ENCODE measurements around the gene LAIR2.
"Not testable (repeated sequence)": the region's sequence is repeated elsewhere in the genome, so short reads cannot be mapped to it uniquely, and the experiment has no call there.

The LAIR2 gene

DNA sequence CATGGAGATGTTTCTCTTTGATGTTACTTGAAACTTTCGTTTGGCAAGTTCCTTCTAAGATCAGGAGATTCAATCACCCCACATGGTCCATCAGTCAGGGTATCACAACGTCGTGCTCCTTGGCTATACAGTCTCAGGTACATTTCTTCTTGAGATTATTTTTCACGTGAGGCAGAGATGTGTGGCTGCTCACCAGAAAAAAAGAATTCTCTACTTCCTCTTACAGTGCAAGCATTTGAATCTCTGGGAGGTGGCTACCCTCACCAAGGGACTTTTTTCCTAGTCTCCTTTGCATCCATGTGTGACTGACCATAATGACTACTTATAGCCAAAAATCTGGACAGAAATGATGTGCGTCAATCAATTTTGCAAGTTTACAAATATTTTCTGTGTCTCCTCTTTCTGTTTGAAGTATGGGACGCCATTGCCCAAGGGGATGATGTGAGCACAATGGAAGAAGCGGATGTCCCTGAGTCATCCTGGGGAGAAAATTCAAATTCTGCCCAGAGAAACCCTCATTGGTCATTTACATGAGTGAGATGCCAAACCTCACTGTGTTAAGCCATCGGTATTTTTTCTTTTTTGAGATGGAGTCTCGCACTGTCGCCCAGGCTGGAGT lies 8.6 kb upstream of the LAIR2 start:
- DNase-seq, result no peak

- DNase-seq, result not testable (repeated sequence)
Observed at GRCh38 chr19:54495284-54495683, 7.3 kb upstream of the LAIR2 start.

- not testable (repeated sequence) for DNase-seq
Observed at GRCh38 chr19:54497747-54498450, 4.7 kb upstream of the LAIR2 start.

GRCh38 chr19:54498451-54498772 lies 4.2 kb upstream of the LAIR2 start:
- DNase-seq, result not testable (repeated sequence)

DNA sequence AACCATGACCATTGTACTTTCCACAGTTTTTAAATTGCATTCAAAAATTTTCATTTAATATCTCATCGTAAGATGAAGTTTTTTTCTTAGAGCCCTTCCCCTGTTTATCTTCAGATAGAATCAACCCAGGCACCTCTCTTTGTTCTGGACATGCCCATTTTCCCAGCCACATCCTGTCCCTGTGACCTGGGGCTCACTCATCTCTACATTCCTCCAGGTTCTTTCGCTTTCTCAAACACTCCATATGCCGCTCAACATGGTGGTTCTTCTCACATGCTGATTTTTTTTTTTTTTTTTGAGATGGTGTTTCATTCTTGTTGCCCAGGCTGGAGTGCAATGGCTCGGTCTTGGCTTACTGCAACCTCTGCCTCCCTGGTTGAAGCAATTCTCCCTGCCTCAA lies 2.9 kb downstream of the LAIR2 start:
- not testable (repeated sequence) for DNase-seq

DNA sequence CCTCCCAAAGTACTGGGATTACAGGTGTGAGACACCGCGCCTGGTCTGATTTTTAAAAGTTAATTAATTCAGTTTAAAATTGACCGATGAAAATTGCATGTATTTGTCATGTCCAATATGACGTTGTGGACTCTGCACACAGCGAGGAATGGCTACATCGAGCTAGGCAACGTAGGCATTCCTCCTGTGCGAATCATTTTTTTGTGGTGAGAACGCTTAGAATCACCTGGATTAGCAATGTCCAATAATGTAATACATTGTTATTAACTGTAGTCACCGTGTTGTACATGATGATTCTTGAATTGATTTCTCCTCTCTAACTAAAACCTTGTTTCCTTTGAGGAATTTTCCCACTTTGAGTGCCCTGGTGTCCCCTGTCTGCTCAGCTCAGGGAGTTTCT lies 3.4 kb downstream of the LAIR2 start:
- no peak for DNase-seq

GRCh38 chr19:54507038-54507717 lies 4.5 kb downstream of the LAIR2 start:
- DNase-seq, result not testable (repeated sequence)

DNA sequence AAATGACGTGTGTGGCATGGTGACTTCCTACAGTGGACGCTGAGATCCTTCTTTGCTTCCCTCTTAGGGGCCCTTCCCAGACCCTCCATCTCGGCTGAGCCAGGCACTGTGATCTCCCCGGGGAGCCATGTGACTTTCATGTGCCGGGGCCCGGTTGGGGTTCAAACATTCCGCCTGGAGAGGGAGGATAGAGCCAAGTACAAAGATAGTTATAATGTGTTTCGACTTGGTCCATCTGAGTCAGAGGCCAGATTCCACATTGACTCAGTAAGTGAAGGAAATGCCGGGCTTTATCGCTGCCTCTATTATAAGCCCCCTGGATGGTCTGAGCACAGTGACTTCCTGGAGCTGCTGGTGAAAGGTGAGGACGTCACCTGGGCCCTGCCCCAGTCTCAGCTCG lies 5.2 kb downstream of the LAIR2 start:
- no peak for DNase-seq

GRCh38 chr19:54508487-54508886 lies 5.9 kb downstream of the LAIR2 start:
- DNase-seq, result not testable (repeated sequence)

DNA sequence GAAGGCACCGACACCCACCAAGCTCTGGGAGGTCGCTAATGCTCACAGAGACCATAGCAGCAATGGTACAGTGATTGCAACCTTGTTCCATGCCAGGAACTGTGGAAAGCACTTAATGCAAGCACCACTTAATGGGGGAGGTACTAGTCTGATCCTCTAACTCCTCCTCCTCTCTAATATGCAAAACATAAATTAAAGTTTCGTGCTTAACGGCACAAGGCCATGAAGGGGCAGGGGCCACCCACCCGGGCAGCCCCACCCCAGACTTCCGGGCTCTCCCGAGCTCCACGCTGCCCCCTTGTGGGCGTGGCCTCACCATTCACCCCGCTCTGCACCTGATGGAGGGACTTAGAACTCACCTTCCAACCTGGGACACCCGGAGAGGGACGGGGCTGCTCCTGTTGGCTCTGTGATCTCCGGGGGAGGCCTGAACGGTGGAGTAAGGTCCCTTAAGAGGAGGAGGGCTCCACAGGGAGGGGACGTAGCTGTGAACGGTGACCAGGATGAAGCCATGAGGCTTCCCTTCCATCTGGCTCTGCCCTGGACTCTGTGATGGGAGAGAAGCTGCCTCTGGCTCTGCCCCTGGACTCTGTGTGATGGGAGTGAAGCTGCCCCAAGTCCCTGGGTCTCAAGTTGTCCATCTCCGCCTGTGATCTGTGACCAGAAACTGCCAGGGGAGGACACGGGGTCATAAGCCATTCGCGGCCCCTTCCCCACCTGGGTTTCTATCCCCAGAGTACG lies 6.7 kb downstream of the LAIR2 start:
- not testable (repeated sequence) for DNase-seq

- DNase-seq, result no peak
Observed at GRCh38 chr19:54515156-54515555, 12.5 kb downstream of the LAIR2 start.

DNA sequence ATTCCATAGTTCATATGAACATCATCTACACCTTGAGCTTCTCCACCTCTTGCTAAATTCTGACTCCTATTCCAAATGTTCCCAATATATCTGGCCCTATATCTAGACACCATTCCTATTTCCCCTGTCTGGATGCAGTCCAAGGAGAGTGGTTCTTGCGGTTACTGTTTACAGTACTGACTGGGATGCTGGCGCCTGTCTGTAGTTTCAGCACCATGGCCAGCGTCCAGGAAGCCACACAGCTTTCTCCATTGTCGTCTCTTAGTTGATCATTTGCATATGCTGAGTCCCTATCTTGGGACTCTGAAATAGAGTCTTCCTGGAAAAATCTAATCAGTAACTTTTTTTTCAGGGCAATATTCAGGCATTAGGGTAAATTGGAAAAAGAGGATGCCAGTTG lies 14.9 kb downstream of the LAIR2 start:
- peak; percentile 47 for DNase-seq

DNA sequence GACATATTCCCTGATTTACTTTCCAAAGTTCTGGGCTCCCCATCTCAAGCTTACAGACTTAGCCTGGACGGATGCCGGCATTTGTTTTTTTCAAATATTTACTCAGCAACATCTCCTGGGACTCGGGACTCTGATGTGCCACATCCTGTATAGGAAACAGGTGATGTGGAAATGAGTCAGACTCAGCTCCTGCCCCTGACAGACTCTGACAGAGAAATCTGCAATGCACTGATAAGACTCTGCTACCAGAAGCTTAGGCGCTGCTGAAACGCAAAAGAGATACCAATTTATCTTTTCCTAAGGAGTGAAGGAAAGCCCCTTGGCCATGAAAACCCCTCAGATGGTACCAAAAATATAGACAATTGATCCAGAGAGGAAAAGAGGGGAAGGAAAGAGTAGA lies 16.2 kb downstream of the LAIR2 start:
- DNase-seq, result no peak

DNA sequence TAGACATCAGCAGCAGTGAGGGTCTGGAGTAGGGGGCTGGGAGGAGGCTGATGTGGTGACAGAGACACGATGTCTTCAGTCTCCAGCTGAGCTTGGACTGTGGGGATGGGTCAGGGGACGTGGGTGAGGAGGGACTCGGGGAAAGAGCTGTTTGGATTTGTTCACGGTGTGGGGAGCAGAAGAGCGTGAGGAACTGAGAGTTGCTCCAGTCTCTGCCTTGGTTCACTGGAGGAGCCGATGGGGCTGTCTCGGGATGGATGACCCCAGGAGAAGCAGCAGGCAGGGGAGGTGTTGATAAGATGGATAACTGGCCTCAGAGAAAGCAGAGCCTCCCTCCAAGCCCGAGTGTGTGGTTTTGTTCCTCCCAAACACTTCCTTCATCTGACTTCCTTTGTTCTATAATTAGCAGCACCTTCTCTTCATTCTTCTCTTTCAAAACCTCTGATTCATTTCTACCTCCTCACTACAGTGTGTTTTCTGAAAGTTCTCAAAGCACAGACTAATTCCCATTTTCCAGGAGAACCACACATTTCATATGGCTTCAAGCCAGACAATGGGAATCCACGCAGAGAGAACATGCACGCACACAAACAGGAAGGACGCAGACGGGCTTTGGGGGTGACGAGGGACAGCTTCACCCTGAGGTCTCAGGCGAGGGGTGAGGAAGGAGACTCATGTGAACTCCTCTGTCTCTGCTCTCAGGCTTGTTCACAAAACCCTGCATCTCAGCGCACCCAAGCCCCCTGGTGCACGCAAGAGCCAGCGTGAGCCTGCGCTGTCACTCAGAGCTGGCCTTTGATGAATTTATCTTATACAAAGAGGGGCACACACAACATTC lies 18.6 kb downstream of the LAIR2 start:
- no peak for DNase-seq

- no peak for DNase-seq
Observed at GRCh38 chr19:54521860-54522513, 19.4 kb downstream of the LAIR2 start.

DNA sequence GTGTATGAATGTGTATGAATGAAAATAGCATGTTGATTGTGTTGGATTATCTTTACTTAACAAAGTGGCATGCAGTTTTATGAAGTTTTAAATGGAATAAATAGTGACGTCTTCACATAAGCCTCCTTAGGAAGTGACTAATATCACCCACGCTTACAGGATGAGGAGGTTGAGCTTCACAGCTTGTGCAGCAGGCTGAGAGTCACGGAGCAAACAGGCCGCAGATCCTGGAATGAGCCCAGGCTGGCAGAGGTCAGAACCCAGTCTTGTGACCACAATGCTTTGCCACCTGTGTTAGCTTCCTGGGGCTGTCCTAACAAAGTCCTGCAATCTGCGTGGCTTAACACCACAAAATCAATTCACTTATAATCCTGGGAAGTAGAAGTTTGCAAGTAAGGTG lies 20.8 kb downstream of the LAIR2 start:
- DNase-seq, result no peak

DNA sequence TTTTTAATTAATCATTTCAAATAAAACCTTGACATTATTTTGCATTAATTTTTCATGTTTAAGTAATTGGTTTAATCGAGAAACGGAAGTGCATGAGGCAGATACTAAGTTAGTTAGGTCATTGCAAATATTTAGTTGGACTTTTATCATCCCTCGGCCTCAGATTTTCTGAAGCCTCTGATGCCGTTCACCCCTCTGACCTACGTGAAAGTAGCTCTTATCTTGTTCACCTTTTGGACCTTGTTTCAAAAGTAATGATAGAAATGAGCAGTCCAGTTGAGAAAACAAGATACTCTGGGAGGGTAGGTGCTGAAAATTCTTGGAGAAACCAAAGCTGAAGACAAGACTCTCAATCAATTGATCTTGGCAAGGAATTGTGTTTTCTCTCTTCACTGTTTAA lies 23.0 kb downstream of the LAIR2 start:
- no peak for DNase-seq

- DNase-seq, result no peak
Observed at GRCh38 chr19:54526972-54527371, 24.3 kb downstream of the LAIR2 start.

DNA sequence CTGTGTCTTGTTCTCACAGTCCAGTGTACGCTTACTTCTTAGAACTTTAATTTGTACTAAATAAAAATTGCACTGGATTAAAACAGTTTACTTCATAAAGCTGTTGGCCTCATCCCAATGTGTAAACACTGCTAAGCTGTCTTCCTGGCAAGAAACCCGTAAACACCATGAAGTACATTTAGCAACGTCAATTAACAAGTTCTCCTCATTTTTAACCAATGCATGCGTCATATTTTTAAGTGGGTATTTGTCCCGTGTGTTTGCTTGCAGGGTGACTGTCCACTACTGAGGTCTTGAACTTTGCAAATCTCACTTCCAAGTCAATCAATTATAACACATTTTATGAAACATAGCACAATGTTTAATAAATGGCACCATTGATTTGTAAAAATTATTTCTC lies 28.2 kb downstream of the LAIR2 start:
- no peak for DNase-seq

GRCh38 chr19:54532528-54532927 lies 29.9 kb downstream of the LAIR2 start:
- DNase-seq, result no peak

DNA sequence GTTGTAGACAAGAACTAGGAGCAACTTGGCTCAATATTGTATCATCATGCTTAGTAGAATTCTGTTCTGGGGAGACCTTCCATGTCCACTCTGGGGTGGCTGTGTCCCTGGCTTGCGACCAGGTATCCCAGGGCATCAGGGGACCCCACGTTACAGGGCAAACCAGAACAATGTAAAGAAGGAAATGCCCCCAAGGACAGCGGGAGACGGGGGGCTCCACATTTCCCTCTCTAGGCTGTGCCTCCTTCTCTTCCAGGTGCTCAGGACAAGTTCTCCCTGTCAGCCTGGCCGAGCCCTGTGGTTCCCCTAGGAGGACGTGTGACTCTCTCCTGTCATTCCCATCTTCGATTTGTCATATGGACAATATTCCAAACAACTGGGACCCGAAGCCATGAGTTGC lies 30.8 kb downstream of the LAIR2 start:
- no peak for DNase-seq

DNA sequence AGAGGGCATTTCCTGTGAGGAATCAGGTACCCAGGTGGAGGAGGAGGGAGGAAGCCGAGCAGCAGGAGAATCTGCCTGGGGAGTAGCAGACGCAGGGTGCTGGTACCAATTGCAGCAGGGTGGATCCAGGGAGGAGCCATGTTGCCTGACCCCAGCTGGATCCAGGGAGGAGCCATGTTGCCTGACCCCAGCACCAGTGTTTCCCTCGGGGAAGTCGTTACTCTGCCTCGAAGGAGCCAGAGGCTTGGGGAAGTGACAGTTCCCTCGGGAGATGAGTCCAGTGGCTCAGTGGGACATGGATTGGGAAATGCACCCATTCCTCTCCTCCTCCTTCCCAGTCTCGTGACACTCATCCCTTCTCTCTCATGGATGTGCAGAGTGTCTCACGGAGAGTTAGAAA lies 31.5 kb downstream of the LAIR2 start:
- no peak for DNase-seq
